ENCODE measurements around the gene LRFN4. TPM values are rescaled to one million over a fixed set of nuclear protein-coding genes. Genes with fewer than 3 reads are reported as not detected.

LRFN4 gene
- total RNA-seq, 1 donor from 2014 or later: 33.7 TPM

GRCh38 chr11:66870616-66871520 is 14.0 kb downstream of the LRFN4 start:
- no peak overlapping the region for H3K9ac ChIP-seq (ENCODE audit: low read length)
- no peak overlapping the region for H3K4me2 ChIP-seq (ENCODE audit: low read length)
- H4K20me1 ChIP-seq (ENCODE audit: insufficient read depth, low read length): no peaks in the 10 kb centered on the region
- Mint-ChIP-seq H3K9me3 (ENCODE audit: unreplicated experiment) (no peaks in the 10 kb centered on the region), H3K27me3 (ENCODE audit: low read depth, unreplicated experiment) (peaks cover 18% of the 10 kb centered on the region), H3K27ac (ENCODE audit: unreplicated experiment) (no peak overlapping the region), H3K4me3 (ENCODE audit: unreplicated experiment) (no peak overlapping the region), H3K36me3 (ENCODE audit: low read depth, unreplicated experiment) (peaks cover 1% of the 10 kb centered on the region), H3K4me1 (ENCODE audit: low read depth, unreplicated experiment) (no peaks in the 10 kb centered on the region)
- H2AFZ ChIP-seq (ENCODE audit: low read depth, low read length): no peak overlapping the region
- DNase-seq (ENCODE audit: low read depth): no peak
- H3K36me3 ChIP-seq (ENCODE audit: insufficient read depth, low read length): no peaks in the 10 kb centered on the region
- TF ChIP-seq EZH2 (IDR thresholded peaks at IDR 0.05; ENCODE audit: insufficient read depth, low read length) (no peak), CTCF (IDR thresholded peaks at IDR 0.05; ENCODE audit: insufficient read depth, low read depth, low read length) (no peak)
- no peak overlapping the region for H3K4me3 ChIP-seq (ENCODE audit: insufficient read depth, low read depth, low read length)
- no peaks in the 10 kb centered on the region for H3K79me2 ChIP-seq (ENCODE audit: insufficient read depth, low read length)
- H3K27me3 ChIP-seq (ENCODE audit: insufficient read depth, low read length): no peaks in the 10 kb centered on the region
- no peak for FAIRE-seq
- H3K4me1 ChIP-seq (ENCODE audit: insufficient read depth, low read length): no peaks in the 10 kb centered on the region
- no peaks in the 10 kb centered on the region for H3K9me3 ChIP-seq (ENCODE audit: insufficient read depth, low read depth, low read length)
- H3K27ac ChIP-seq (ENCODE audit: low read depth, low read length): no peak overlapping the region

DNA sequence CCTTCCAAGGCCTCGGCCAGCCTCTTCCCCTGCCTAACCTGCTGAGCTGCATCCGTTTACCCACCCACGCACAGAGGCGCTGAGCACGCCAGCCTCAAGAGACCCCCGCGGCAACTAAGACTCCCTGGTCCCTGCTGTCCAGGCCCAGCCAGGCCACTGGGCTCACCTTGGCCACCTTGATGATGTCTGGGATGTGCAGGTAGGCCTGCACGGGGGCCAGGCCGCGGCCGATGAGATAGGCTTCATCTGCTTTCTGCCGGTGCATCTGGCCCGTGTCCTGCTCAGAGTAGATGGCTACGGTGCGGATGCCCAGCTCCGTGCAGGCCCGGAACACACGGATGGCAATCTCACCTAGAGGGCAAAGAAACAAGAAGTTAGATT is 14.6 kb downstream of the LRFN4 start:
- no peak for FAIRE-seq
- Histone ChIP-seq H3K9me3 (ENCODE audit: insufficient read depth, low read depth, low read length) (no peaks in the 10 kb centered on the region), H2AFZ (ENCODE audit: low read depth, low read length) (no peak overlapping the region), H4K20me1 (ENCODE audit: insufficient read depth, low read length) (peaks cover 5% of the 10 kb centered on the region), H3K9ac (ENCODE audit: low read length) (no peak overlapping the region), H3K4me3 (ENCODE audit: insufficient read depth, low read depth, low read length) (no peak overlapping the region), H3K36me3 (ENCODE audit: insufficient read depth, low read length) (no peaks in the 10 kb centered on the region), H3K4me1 (ENCODE audit: insufficient read depth, low read length) (no peaks in the 10 kb centered on the region), H3K79me2 (ENCODE audit: insufficient read depth, low read length) (no peaks in the 10 kb centered on the region), H3K4me2 (ENCODE audit: low read length) (no peak overlapping the region), H3K27ac (ENCODE audit: low read depth, low read length) (no peak overlapping the region), H3K27me3 (ENCODE audit: insufficient read depth, low read length) (no peaks in the 10 kb centered on the region)
- Mint-ChIP-seq H3K9me3 (ENCODE audit: unreplicated experiment) (no peaks in the 10 kb centered on the region), H3K4me1 (ENCODE audit: low read depth, unreplicated experiment) (no peaks in the 10 kb centered on the region), H3K36me3 (ENCODE audit: low read depth, unreplicated experiment) (peaks cover 1% of the 10 kb centered on the region), H3K27me3 (ENCODE audit: low read depth, unreplicated experiment) (peaks cover 23% of the 10 kb centered on the region), H3K4me3 (ENCODE audit: unreplicated experiment) (no peak overlapping the region), H3K27ac (ENCODE audit: unreplicated experiment) (no peak overlapping the region)
- DNase-seq (ENCODE audit: low read depth): no peak
- TF ChIP-seq EZH2 (IDR thresholded peaks at IDR 0.05; ENCODE audit: insufficient read depth, low read length) (no peak), CTCF (IDR thresholded peaks at IDR 0.05; ENCODE audit: insufficient read depth, low read depth, low read length) (no peak)

DNA sequence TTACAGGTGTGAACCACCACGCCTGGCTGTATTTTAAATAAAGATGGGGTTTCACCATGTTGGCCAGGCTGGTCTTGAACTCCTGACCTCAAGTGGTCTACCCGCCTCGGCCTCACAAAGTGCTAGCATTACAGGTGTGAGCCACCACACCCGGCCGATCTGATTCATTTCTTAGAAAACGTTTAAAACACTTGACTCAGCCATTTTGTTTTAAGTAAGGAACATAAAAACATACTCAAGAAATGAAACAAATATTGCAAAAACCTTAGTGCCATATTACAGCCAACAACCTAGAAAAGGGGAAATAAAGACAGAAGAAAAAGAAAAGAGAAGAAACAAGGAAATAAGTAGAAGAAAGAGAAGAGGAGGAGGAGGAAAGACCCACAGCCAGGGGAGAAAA is 17.4 kb downstream of the LRFN4 start:
- DNase-seq (ENCODE audit: low read depth) (no peak), FAIRE-seq (no peak)
- Histone ChIP-seq H3K4me2 (ENCODE audit: low read length) (no peak overlapping the region), H3K27me3 (ENCODE audit: insufficient read depth, low read length) (no peaks in the 10 kb centered on the region), H3K27ac (ENCODE audit: low read depth, low read length) (no peak overlapping the region), H3K36me3 (ENCODE audit: insufficient read depth, low read length) (no peaks in the 10 kb centered on the region), H4K20me1 (ENCODE audit: insufficient read depth, low read length) (peaks cover 8% of the 10 kb centered on the region), H2AFZ (ENCODE audit: low read depth, low read length) (no peak overlapping the region), H3K9ac (ENCODE audit: low read length) (no peak overlapping the region), H3K79me2 (ENCODE audit: insufficient read depth, low read length) (no peaks in the 10 kb centered on the region), H3K4me3 (ENCODE audit: insufficient read depth, low read depth, low read length) (no peak overlapping the region), H3K9me3 (ENCODE audit: insufficient read depth, low read depth, low read length) (no peaks in the 10 kb centered on the region), H3K4me1 (ENCODE audit: insufficient read depth, low read length) (no peaks in the 10 kb centered on the region)
- peaks cover under 1% of the 10 kb centered on the region for H3K36me3 Mint-ChIP-seq (ENCODE audit: low read depth, unreplicated experiment)
- H3K9me3 Mint-ChIP-seq (ENCODE audit: unreplicated experiment): no peaks in the 10 kb centered on the region
- peaks cover 27% of the 10 kb centered on the region for H3K27me3 Mint-ChIP-seq (ENCODE audit: low read depth, unreplicated experiment)
- H3K27ac Mint-ChIP-seq (ENCODE audit: unreplicated experiment): no peak overlapping the region
- no peak overlapping the region for H3K4me3 Mint-ChIP-seq (ENCODE audit: unreplicated experiment)
- TF ChIP-seq EZH2 (IDR thresholded peaks at IDR 0.05; ENCODE audit: insufficient read depth, low read length) (no peak), CTCF (IDR thresholded peaks at IDR 0.05; ENCODE audit: insufficient read depth, low read depth, low read length) (no peak)
- peaks cover 2% of the 10 kb centered on the region for H3K4me1 Mint-ChIP-seq (ENCODE audit: low read depth, unreplicated experiment)

Data from astrocyte (in vitro differentiated cells and primary cell).